Left lung (tissue), 10 donors: ENCODE data around the gene TTF2. TPM values are rescaled to one million over a fixed set of nuclear protein-coding genes. Genes with fewer than 3 reads are reported as not detected.

Source experiments
- ATAC-seq: fragments of 200-7000 bp; cut with Tn5 transposase; one replicate; pipeline ENCODE4 v1.9.1; 2020; ENCODE audit warnings: moderate library complexity
- DNase-seq, 4 donors: peaks; one replicate each; pipeline ENCODE4 v3.0.0-alpha.2; 2013 to 2020
- H3K27ac ChIP-seq, 2 donors: fragments of 200-600 bp; sonication (generic) in 1 of 2; one replicate each; pipeline versions ENCODE4 v1.5.0 to v1.8.0; 2020 to 2021
- H3K27me3 ChIP-seq, 2 donors: fragments of 200-600 bp; sonication (generic) in 1 of 2; one replicate each; pipeline versions ENCODE4 v1.5.0 to v1.8.0; 2020 to 2021
- H3K36me3 ChIP-seq, 2 donors: fragments of 200-600 bp; sonication (generic) in 1 of 2; one replicate each; pipeline versions ENCODE4 v1.5.0 to v1.8.0; 2020 to 2021
- H3K4me1 ChIP-seq, 2 donors: fragments of 200-600 bp; one replicate each; pipeline ENCODE4 v1.8.0; 2021
- H3K4me3 ChIP-seq, 2 donors: fragments of 200-600 bp; sonication (generic) in 1 of 2; one replicate each; pipeline versions ENCODE4 v1.5.0 to v1.8.0; 2020 to 2021; ENCODE audit warnings: mild to moderate bottlenecking in 1 of 2
- H3K9me3 ChIP-seq, 2 donors: fragments of 200-600 bp; sonication (generic) in 1 of 2; one replicate each; pipeline versions ENCODE4 v1.5.0 to v1.8.0; 2020 to 2021
- intact Hi-C, 2 donors: fragments of 100-400 bp; cut with DNase I; formaldehyde crosslinking; loops; one replicate each; pipeline versions ENCODE4 v1.11.2 to v1.14.2; 2022
- polyA plus RNA-seq, 6 donors: library from polyadenylated mRNA; unstranded; fragments of 120-200 nt; gene quantifications; one replicate each; pipeline ENCODE4 v1.2.1, GENCODE V29; 2013; ENCODE audit not compliant: insufficient read length in 6 of 6
- total RNA-seq, 2 donors: library from RNA; stranded (reverse); fragmentation: NEBNext Ultra II Directional; extraction: Animal tissue kit (Norgen Biotek cat#: 25700); gene quantifications; one replicate each; pipeline ENCODE4 v1.2.1, GENCODE V29; 2021
- TF ChIP-seq, protein P1 (sequence below), 2 donors: fragments of 200-600 bp; sonication (generic) in 1 of 2; IDR thresholded peaks; one replicate each; pipeline versions ENCODE4 v1.5.0 to v1.8.0; 2021; ENCODE audit warnings: antibody characterized with exemption in 2 of 2
- donor health status: DM: no; HTN: yes; CAD: no.
- donor health status: DM: no; HTN: no; CAD: no.

TTF2 gene
- total and polyA plus RNA-seq, 8 donors, result 21.0 to 30.7 (median 25.1) TPM

DNA sequence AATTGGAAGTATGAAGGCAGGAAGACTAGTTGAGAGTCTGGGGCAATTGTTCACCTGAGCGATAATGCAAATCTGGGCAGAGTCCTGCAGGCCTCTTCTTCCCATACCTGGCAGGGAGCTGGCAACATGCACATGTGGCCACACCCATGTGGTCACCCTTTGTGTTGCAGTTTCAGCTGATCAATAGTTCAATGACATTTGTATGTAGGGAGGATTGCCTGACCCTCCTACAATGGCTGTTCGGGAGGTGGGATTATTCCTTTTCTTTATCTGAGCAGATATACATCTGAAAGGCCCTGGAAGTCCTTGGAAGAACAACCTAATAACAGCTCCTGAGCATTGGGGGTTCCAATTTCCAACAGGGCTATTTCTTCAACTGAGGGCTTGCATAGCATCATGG, 76.6 kb downstream of the TTF2 start:
- no peaks in the 10 kb centered on the region for H3K36me3 ChIP-seq
- ATAC-seq (no peak), DNase-seq (no peak)
- no peaks in the 10 kb centered on the region for H3K4me1 ChIP-seq
- H3K27ac ChIP-seq, result no peak overlapping the region
- no peak overlapping the region for H3K4me3 ChIP-seq
- TF ChIP-seq, protein P1, sequence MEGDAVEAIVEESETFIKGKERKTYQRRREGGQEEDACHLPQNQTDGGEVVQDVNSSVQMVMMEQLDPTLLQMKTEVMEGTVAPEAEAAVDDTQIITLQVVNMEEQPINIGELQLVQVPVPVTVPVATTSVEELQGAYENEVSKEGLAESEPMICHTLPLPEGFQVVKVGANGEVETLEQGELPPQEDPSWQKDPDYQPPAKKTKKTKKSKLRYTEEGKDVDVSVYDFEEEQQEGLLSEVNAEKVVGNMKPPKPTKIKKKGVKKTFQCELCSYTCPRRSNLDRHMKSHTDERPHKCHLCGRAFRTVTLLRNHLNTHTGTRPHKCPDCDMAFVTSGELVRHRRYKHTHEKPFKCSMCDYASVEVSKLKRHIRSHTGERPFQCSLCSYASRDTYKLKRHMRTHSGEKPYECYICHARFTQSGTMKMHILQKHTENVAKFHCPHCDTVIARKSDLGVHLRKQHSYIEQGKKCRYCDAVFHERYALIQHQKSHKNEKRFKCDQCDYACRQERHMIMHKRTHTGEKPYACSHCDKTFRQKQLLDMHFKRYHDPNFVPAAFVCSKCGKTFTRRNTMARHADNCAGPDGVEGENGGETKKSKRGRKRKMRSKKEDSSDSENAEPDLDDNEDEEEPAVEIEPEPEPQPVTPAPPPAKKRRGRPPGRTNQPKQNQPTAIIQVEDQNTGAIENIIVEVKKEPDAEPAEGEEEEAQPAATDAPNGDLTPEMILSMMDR (IDR thresholded peaks at IDR 0.05), result no peak
- no peaks in the 10 kb centered on the region for H3K9me3 ChIP-seq
- H3K27me3 ChIP-seq, result no peaks in the 10 kb centered on the region
- intact Hi-C loops, result no loop called here

GRCh38 chr1:117137281-117137855, 77.2 kb downstream of the TTF2 start:
- no peaks in the 10 kb centered on the region for H3K9me3 ChIP-seq
- H3K27me3 ChIP-seq, result no peaks in the 10 kb centered on the region
- no peak for ATAC-seq
- H3K4me3 ChIP-seq, result no peak overlapping the region
- H3K36me3 ChIP-seq, result no peaks in the 10 kb centered on the region
- H3K4me1 ChIP-seq, result no peaks in the 10 kb centered on the region
- TF ChIP-seq, protein P1 (IDR thresholded peaks at IDR 0.05), result no peak
- no peak overlapping the region for H3K27ac ChIP-seq
- DNase-seq, result no peak
- intact Hi-C loops, result no loop called here

DNA sequence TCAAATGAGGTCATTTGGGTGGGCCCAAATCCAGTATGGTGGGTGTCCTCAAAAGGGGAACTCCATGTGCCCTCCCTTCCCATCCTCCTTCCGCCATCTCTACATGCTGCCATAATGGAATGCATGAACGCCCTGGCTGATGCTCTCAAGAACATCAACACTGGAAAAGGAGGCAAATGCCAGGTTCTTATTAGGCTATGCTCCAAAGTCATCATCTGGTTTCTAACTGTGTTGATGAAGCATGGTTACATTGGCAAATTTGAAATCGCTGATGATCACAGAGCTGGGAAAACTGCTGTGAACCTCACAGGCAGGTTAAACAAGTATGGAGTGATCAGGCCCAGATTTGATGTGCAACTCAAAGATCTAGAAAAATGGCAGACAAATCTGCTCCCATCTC, 78.0 kb downstream of the TTF2 start:
- Histone ChIP-seq H3K4me3 (no peak overlapping the region), H3K9me3 (no peaks in the 10 kb centered on the region), H3K4me1 (no peaks in the 10 kb centered on the region), H3K36me3 (no peaks in the 10 kb centered on the region), H3K27me3 (no peaks in the 10 kb centered on the region), H3K27ac (no peak overlapping the region)
- DNase-seq (no peak), ATAC-seq (no peak)
- TF ChIP-seq, protein P1 (IDR thresholded peaks at IDR 0.05), result no peak
- intact Hi-C loops, result no loop called here

DNA sequence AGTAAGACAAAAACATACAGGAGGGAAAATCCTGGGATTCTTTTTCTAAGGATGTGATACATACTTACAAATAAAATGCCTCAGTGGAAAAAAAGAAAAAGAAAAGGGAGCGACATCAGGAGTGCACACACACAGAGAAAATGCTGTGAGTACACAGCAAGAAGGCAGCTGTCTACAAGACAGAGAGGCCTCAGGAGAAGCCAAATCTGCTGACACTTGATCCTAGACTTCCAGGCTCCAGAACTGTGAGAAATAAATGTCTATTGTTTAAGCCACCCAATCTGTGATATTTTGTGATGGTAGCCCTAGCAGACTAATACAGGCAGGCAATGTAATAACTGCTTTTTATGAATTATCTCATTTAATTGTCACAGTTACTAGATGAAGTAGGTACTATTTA, 78.4 kb downstream of the TTF2 start:
- Histone ChIP-seq H3K4me3 (no peak overlapping the region), H3K27me3 (no peaks in the 10 kb centered on the region), H3K36me3 (no peaks in the 10 kb centered on the region), H3K9me3 (no peaks in the 10 kb centered on the region), H3K27ac (no peak overlapping the region), H3K4me1 (no peaks in the 10 kb centered on the region)
- intact Hi-C loops, result no loop called here
- no peak for DNase-seq
- TF ChIP-seq, protein P1 (IDR thresholded peaks at IDR 0.05), result no peak
- ATAC-seq, result no peak

GRCh38 chr1:117142200-117142599, 82.1 kb downstream of the TTF2 start:
- no peak for ATAC-seq
- DNase-seq, result no peak
- intact Hi-C loops, result no loop called here
- Histone ChIP-seq H3K36me3 (no peaks in the 10 kb centered on the region), H3K4me3 (no peak overlapping the region), H3K27me3 (no peaks in the 10 kb centered on the region), H3K9me3 (no peaks in the 10 kb centered on the region), H3K27ac (no peak overlapping the region), H3K4me1 (no peaks in the 10 kb centered on the region)
- TF ChIP-seq, protein P1 (IDR thresholded peaks at IDR 0.05), result no peak
